NCI-H1105 (cell line): ENCODE results near the gene KCNH1.
"Not testable (repeated sequence)": the region's sequence is repeated elsewhere in the genome, so short reads cannot be mapped to it uniquely, and the experiment has no call there.

Experiments
- DNase-seq: peaks from one replicate; lab custom pipeline; 2025; lab: John Stamatoyannopoulos, UW

Gene KCNH1

DNA sequence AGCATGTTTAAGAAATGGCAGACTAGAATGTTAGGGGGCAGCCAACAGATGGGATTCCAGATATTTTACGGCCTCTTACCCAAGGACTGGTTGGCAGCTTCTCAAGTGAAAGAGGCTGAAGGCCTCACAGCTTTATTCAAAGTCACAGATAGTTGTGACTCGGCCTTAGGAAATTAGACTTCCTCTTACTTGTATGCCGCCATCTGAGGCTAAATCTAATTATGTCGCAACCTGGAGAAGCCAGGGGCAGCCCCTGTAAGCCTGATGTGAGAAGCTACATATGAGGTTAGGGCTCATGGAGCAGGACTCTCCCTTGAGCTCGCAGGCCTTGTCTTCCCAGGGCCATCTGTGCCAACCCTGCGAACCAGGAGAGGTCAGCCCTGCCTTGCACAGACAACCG lies 452.8 kb downstream of the KCNH1 start:
- no peak for DNase-seq

DNA sequence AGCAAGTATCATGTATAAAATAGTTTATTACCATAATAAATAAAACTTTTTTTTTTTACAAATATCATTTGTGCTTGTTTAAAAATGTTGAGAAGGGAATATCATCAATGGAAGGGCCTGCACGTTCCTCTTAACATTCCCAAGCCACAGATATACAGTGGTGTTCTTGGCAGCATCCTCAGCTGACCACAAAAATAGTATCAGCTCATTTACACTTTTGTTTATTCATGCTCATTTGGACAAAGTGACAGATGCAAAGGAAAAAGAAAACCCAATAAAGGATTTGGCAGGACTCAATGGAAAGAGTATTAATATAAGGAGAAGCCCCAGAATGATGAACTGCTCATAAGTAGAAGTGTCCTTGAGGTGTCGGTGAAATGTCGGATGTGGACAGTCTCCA lies 455.6 kb downstream of the KCNH1 start:
- no peak for DNase-seq

DNA sequence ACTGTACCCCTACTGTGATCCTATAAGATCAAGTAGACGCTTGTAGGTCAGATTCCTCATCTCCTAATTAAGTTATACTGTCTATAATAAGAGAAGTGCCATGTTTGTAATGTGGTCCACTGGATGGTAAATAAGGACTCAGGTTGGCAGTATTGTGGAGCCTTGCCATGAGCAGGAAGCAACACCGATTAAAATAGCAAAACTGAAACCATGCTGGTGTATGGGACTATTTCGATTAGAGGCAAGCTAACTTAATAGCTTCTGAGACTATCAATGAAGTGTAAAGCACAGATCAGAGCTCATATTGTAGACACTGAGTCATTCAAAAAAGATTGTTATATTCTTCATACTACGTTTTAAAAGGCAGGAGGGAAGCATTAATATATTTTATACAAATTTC lies 456.4 kb downstream of the KCNH1 start:
- DNase-seq, result no peak

DNA sequence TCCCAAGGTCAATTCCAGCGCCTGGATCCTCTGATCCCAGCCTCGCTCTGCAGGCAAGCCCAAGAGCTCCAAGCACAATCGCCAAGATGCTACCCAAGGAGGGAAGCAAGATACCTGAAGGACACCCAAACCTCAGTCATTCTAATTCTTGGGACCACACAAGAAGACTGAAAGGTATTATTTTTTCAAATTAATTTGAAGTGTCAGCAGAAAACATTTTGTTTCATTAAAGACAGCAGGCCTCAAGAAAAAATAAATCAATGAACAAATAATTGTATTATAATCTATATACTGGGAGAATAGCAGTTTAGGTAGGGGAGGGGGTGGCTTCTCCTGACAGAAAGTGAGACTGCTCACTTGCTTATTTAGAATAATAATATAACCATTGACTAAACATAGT lies 457.4 kb downstream of the KCNH1 start:
- no peak for DNase-seq

DNA sequence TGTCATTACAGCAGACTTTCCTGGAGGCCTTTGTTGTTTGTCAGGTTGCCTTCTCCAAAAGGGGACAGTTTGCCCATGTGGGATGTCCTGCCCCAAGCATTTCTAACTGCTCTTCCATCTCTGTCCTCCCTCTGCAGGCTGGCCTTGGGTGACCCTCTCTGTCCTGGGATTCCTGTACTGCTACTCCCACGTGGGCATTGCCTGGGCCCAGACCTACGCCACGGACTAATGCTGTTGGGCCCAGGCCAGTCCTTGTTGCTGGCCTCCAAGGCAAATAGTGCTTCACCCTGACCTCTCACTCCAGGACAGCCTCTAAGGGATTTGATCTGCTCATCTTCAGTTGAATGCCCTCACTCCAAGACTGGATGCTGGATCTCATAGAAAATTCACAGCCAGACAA lies 459.8 kb downstream of the KCNH1 start:
- no peak for DNase-seq

DNA sequence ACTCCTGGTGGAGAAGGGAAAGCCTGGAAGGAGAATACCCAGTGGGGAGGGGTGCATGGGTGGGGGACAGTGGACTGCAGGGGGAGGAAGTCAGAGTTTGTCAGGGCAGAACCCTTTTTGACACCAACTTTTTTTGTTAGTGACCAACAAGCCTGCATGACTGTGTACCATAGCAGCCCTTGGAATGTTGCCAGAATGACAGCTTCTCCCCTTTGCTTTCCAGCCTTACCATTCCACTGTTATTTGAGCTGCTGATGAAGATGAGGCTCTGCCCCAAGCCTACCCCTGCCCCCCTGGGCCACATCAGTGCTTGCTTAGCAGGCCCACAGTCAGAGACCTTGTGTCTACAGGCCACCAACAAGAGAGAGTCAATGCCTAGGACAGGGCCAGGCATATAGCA lies 464.0 kb downstream of the KCNH1 start:
- DNase-seq, result no peak

DNA sequence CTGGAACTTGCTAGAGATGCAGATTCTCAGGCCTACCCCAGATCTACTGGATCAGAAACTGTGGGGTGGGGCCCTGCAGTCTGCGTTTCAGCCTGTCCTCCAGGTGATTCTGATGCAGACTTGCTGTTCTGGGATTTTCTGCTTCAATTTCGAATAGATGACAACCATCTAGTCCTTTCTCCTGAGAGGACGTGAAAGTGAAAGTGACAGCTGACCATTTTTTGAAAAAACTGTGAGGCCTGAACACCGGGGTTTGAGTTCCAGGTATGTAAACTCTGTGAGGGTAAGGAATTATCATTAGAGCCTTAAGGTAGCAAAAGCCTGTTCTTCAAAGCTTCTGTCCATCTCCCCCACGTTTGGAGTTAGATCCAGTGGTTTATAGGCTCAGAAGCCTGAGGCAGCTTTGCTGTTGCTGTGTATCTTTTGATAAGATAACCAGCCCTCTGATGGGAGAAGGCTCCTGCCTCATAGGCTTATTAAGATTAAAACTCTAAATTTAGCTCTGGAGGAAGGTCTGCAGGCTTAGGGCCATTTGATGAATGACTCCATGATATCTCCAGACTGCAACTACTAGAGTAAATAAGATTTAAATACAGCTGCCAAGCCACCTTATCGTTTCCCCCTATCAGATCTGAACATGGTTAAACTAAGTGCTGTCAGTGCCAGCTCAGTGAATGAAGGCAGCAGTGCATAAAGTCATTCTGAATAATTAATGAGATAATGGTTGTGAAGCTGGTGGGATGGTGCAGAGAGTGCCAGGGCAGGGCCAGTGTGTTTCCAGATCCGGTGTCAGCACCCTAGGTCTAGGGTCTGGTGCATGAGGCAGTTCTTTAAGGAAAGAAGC lies 470.0 kb downstream of the KCNH1 start:
- peak; percentile 89 for DNase-seq

DNA sequence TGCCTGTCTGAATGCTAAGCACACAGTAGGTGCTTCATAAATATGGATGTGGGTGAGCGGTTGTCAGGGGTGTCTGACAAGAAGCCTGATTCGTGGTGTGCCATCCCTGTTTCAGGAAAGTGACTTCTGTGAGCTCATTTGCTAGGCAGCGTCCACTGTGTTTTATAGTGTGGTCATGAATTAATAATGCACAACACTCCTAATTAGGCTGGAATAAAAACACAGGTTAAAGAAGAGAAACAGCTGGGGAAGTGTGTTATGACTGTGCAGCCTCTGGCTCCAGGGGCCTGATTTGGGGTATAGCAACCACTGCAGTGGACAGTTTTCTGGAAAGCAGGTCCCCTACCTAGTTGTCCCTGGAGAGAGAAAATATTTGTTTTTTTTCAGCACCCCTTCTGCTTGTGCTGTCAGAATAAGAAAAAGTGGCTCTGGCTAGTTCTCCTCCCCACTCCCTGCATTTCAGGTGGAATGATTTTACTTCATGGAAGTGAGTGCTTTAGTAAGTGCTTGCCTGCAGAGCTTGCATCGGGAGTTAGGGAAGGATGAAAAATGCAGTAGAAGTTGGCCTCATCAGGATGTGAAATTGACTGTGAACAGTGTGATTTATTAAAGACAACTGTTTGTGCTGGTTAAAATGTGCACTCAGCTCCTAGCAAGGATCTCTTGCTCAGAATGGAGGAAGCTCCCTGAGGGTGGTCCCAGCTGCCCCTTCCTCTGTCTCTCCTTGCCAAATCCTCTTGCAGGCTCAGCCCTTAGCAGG lies 471.5 kb downstream of the KCNH1 start:
- DNase-seq, result no peak

DNA sequence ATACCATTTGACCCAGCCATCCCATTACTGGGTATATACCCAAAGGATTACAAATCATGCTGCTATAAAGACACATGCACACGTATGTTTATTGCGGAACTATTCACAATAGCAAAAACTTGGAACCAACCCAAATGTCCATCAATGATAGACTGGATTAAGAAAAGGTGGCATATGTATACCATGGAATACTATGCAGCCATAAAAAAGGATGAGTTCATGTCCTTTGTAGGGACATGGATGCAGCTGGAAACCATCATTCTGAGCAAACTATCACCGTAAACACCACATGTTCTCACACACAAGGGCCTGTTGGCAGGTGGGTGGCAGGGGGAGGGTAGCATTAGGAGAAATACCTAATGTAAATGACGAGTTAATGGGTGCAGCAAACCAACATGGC lies 472.4 kb downstream of the KCNH1 start:
- not testable (repeated sequence) for DNase-seq

DNA sequence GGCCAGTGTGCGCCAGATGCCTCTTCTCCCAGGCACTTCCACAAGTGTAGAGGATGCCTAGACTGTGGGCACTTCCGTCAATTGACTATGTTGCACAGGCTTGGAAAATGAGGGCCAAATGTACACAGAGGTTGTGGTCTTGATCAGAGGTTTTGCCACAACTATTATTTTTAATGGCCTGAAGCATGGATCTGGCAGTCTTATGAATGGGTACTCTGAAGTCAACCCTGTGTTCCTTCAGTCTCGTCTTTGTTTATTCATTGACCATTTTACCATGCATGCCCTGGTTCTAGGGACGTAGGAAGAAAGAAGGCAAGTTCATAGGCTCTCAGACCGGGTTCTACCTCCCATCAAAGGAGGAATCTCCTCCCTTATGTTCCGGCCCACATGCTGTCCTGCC lies 476.1 kb downstream of the KCNH1 start:
- no peak for DNase-seq

DNA sequence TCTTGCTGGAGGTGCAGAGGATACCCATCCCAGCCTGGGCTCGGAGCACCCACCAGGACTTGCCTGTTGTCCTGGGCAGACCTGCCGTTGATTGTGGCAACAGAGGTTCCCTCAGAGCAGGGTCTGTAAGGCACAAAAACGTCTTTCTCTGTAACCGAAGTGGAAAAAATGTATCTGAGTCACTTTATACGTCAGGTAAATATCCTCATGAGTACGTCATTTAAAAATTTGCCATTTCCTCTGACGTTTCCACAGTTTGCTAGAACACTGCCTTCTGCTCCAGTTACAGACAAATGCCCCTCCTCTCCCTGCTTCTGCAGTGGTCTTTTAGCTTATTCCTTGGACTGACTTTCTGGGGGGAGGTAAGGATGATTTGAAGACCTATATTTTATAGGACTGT lies 478.4 kb downstream of the KCNH1 start:
- DNase-seq, result no peak

DNA sequence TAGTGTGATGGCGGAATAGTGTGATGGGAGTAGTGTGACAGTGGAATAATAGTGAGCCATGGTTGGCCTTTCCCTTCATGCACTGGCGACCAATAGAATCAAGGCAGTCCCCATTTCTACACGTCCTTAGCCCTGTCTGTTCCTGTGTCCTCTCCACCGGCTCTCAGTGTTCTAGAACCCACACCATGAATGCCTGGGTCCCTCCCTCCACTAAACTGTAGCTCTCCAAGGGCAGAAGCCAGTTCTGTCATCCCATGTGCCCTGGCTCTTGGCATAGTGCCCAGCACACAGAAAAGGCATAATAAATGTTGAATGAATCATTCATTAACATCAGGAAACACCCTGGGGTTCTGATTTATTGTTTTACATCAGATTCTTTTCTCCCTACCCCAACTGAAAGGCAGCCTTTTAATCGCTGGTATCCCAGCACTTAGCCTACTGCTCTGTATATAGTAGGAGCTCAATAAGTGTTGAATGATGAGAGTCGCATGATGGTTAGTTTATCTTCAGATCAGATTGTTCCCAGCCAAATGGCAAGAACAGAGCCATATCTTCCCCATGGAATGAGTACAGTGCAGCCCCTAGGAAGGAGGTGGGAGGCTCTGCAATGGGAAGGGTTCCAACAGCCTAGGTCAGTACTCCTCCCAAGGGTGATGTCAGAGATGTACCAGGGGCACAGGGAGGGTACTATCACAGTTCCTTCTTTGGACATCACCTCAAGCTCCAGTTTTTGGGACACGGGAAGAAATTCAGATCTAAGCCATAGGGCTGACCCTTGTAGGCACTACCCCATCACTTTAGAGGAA lies 479.6 kb downstream of the KCNH1 start:
- DNase-seq, result no peak

DNA sequence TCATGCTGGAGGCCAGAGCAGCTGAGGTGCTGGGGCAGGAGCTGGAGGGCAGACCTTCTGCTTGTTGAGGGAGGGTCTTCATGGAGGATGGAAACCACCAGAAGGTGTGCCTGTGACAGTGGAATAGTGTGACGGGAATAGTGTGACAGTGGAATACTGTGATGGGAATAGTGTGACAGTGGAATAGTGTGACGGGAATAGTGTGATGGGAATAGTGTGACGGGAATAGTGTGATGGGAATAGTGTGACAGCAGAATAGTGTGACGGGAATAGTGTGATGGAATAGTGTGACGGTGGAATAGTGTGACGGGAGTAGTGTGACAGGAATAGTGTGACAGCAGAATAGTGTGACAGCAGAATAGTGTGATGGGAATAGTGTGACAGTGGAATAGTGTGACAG lies 480.2 kb downstream of the KCNH1 start:
- no peak for DNase-seq

DNA sequence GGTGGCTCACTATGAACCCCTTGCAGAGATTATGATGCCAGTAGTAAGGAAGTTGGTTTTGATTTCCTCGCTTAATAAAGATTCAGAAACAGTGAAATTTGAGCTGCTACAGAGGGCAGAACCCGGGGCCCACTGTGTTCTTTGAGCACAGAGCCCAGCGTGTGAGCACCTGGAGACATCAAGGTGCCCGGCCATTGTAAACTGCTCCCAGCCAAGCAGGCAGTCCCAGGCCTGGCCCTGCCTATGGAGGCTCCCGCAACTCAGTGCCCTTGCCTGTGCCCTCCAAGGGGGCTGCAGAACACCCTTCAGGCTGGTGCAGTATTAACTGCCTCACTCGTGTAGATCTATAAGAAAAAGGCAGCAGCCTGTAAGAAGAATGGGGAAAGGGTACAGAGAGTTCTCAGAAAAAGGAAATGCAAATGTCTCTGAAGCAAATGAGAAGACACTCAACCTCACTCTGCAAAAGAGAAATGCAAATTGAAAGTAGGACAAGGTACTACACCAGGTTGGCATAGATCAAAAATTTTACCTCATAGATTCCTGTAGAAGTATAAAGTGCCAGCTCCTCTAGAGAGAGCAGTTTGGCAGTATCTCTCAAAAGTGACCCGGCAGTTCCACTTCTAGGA lies 481.5 kb downstream of the KCNH1 start:
- no peak for DNase-seq

DNA sequence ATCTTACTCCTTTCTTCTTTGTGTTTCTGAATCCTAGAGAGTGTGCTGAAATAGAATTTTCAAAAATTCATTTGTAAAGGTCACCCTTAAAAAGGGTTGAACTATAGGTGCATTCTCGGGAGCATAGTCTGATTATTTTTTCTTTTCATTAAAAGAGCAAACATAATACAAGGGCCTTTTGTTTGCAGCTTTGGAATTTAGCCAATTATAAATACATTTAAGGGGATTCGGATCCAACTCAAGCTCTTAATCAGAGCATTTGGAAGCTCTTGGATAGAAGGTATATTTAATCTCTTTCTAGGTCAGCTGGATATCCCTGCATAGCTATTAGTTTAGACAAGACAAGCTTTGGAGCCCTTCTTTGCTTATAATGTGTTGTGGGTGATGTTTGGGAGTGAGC lies 483.5 kb downstream of the KCNH1 start:
- DNase-seq, result no peak

DNA sequence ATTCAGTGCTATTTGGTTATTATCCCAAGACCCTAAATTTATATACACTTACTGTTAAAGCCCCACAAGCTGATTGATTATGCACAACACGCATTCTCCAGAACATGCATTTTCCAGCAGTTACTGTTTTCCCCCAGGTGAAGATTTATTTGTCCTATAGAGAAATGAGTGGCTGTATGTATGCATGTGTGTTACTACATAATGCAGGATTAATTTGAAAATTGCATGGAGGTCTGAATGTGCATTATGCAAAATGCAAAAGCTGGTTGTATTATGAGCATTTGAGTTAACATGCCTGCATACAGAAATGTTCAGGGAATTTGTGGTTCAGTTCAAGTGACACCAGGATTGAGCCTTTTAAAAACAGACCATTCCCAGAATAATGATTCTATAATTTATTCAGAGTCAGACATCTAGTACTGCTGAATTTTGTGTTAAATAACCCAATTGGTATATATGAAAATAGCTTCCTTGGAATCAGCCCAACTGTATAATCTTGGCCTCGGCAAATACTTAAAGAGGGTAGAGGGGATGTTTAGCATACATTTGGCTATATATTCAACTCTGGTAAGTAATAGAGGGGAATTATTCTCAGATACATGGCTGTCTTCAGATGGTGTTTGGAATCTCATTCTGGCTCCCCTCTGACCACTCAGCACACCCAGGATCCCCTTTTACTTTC lies 485.2 kb downstream of the KCNH1 start:
- no peak for DNase-seq

DNA sequence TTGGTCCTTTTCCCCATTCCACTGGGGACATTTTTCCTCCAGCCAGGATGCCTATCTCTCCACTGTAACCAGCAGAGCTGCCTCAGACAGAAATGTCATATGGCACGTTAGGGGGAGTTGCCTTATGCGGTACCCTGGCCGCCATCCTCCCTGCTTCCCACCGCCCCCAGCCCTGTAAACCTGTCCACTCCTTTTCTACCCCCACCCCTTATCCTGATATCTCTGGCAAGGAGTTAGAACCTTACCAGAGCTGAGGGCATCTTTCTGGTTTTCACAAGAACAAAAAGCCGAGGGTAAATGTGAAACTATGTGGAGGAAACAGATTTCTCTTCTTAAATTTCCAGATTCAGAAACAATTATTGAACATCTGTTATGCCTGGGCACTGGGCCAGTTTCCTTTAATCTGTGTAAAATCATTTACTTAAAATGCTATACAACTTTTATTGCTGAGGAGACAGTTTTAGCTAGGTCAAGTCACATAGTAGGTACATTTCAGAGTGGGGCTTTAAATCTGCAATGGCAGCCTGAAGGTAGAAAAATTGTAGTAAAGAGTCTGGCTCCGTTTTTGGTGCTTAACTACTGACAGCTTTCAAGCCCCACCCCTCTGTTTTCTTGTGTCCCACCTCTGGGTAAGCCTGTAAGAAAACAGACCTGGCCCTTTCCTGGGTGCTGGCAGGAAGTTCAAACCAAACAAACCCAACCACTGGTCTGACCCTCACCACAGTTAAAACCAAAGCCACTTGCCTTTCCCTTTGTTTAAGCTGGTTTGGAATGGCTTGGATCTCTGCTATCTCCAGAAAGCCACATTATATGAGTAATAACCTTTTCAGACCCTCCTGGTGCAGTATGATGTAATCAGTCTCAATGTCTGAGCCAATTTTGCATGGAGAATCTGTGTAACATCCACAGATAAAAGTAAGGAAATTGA lies 486.3 kb downstream of the KCNH1 start:
- DNase-seq, result no peak

DNA sequence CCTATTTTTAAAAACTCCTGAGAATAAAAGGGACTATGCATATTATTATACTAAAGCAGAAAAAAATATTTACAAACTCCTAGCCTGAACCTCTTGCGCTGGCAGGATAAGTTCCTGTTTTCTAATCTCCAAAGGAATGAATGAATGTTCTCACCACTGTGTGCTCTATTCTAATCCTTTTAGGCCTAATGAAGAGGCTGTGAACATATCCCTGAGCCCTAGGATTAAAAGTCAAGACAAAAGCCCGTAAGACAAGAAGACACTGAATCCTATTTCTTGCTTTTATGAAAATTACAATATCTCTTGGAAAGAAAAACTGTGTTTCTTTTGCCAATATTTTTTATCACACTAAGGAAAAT lies 487.7 kb downstream of the KCNH1 start:
- no peak for DNase-seq

DNA sequence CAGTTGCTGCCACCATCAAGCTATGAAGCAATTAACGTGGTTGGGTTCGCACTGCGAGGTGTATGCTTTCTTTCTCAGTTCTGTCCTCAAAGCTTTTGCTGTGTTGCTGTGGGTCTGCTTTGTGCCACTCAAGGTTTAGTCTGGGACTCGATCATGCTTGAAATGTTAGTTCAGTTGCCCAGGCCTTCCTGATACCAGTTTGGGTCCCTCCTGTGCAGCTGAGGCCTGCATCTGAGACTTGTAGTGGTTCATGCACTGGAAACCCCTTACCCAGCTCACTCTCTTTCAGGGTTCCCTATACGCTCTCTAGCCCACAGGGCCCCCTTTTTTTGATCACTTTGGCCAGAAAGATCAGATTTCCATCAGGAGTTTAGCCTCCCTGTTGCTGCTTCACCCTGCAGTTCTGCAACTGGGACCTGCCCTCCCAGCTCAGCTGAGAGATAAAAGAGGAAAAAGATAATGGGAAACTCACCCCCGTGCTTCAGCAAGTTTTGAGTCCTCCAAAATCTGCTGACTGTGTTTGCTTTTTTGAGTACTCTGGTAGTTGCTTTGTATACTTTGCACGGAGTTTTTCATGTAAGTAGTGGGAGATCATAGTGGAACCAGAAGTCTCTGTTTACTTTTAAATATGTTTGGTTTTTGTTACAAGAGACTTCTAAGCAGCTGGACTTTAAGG lies 488.2 kb downstream of the KCNH1 start:
- DNase-seq, result no peak

DNA sequence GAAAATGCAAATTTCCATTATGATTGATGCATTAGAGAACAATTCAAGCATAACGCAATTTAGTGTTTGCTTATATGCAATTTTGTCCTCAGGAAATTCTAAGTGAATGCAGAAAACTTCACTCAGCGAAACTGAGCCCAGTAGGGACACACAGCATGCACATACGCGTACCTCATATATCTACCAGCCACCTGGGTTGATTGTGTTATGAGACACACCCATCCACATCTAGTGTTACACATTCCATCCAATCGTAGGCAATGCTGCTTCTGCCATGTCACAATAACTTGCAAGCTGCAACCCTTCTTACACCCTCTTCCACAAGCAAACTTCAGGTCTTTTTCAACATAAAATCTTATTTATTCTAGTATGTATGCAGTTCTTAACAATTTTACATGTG lies 492.4 kb downstream of the KCNH1 start:
- DNase-seq, result no peak
